HepG2 (cell line): ENCODE data around the gene DCLRE1C. TPM values are rescaled to one million over a fixed set of nuclear protein-coding genes. Genes with fewer than 3 reads are reported as not detected.

Experiments used
- GLMP ChIP-seq: sonication (generic); formaldehyde crosslinking; IDR thresholded peaks from 2 replicates; pipeline ENCODE4 v1.9.0; 2021; ENCODE audit warnings: missing genetic modification reagents, mild to moderate bottlenecking, borderline replicate concordance
- HMGA1 ChIP-seq: sonication (generic); formaldehyde crosslinking; conservative IDR thresholded peaks from 2 replicates; pipeline ENCODE4 v1.4.0; 2020; ENCODE audit warnings: missing genetic modification reagents
- MTA1 ChIP-seq: sonication (generic); formaldehyde crosslinking; IDR thresholded peaks from 2 replicates; pipeline ENCODE4 v1.4.0; 2020; ENCODE audit warnings: missing genetic modification reagents, mild to moderate bottlenecking, borderline replicate concordance
- MZF1 ChIP-seq: sonication (generic); formaldehyde crosslinking; IDR thresholded peaks from 2 replicates; pipeline ENCODE4 v1.8.1; 2023; ENCODE audit warnings: mild to moderate bottlenecking, missing genetic modification reagents, borderline replicate concordance
- NFIB ChIP-seq: sonication (generic); formaldehyde crosslinking; IDR thresholded peaks from 2 replicates; pipeline ENCODE4 v1.9.0; 2021; ENCODE audit warnings: missing genetic modification reagents, mild to moderate bottlenecking, borderline replicate concordance
- SNAPC2 ChIP-seq: sonication (generic); formaldehyde crosslinking; IDR thresholded peaks from 2 replicates; pipeline ENCODE4 v1.8.1; 2022; ENCODE audit warnings: mild to moderate bottlenecking, missing genetic modification reagents
- ZNF318 ChIP-seq: sonication (generic); formaldehyde crosslinking; IDR thresholded peaks from 2 replicates; pipeline ENCODE4 v1.4.0; 2020; ENCODE audit warnings: mild to moderate bottlenecking, missing genetic modification reagents
- ZNF646 ChIP-seq: sonication (generic); formaldehyde crosslinking; IDR thresholded peaks from 2 replicates; pipeline ENCODE4 v1.9.0; 2021; ENCODE audit warnings: mild to moderate bottlenecking, missing genetic modification reagents
- ZNF678 ChIP-seq: sonication (generic); formaldehyde crosslinking; IDR thresholded peaks from 2 replicates; pipeline ENCODE4 v1.4.0; 2020; ENCODE audit warnings: mild to moderate bottlenecking, missing genetic modification reagents
- ZNF782 ChIP-seq: sonication (generic); formaldehyde crosslinking; IDR thresholded peaks from 2 replicates; pipeline ENCODE4 v1.4.0; 2020; ENCODE audit warnings: missing genetic modification reagents, mild to moderate bottlenecking, borderline replicate concordance
- ZSCAN31 ChIP-seq: sonication (generic); formaldehyde crosslinking; IDR thresholded peaks from 2 replicates; pipeline ENCODE4 v1.5.0; 2020; ENCODE audit warnings: low read depth, mild to moderate bottlenecking, missing genetic modification reagents
- polyA plus RNA-seq, 8 experiments: library from polyadenylated mRNA; depleted of rRNA in 3 of 8; stranded (reverse) in 7 of 8; unstranded in 1 of 8; fragments of >200 nt; fragmentation: Illumina TruSeq in 4 of 8; extraction: Trizol in 4 of 8; gene quantifications; 2 replicates each; pipeline versions ENCODE4 v1.2.1 to v1.2.3, GENCODE V29; 2011 to 2016; ENCODE audit warnings: low read depth in 4 of 8, missing spikeins in 1 of 8, mixed read lengths in 1 of 8; ENCODE audit not compliant: insufficient read depth in 1 of 8
- total RNA-seq, 5 experiments: library from RNA; depleted of rRNA; stranded (reverse); fragments of >200 nt; fragmentation: Illumina TruSeq; extraction: Trizol; gene quantifications; 2 replicates each; pipeline ENCODE4 v1.2.3, GENCODE V29; 2016; ENCODE audit warnings: low read depth in 1 of 5

Gene DCLRE1C
- total and polyA plus RNA-seq, 2 of the 13 experiments (the other 11 are each of a cell fraction or from before 2014, with no cell fraction given) = 3.0 to 10.3 TPM

GRCh38 chr10:14954001-14954770 lies at the start of gene DCLRE1C (continued):
- TF ChIP-seq ZNF678 (CRISPR knock-in tag) (peak; percentile 92), SNAPC2 (CRISPR knock-in tag) (peak; percentile 98), MZF1 (no peak), ZSCAN31 (CRISPR knock-in tag) (peak; percentile 27; the same call in 1 of the 2 replicates), GLMP (CRISPR knock-in tag) (no peak), MTA1 (CRISPR knock-in tag) (peak; percentile 66), ZNF318 (peak; percentile 94; the same call in 1 of the 2 replicates), ZNF646 (CRISPR knock-in tag) (no peak), HMGA1 (CRISPR knock-in tag) (no peak), ZNF782 (peak; percentile 87; the same call in 1 of the 2 replicates), NFIB (CRISPR knock-in tag) (no peak)
